Tibial nerve (tissue), 4 donors: ENCODE measurements around the gene DCAF15.

Experiments
- CTCF ChIP-seq, 5 experiments: fragments of 200-600 bp in 3 of 5; fragments of 450-650 bp in 2 of 5; sonication (generic) in 3 of 5; IDR thresholded peaks; one replicate each; pipeline ENCODE4 v1.5.1; 2016 to 2019; ENCODE audit warnings: antibody characterized with exemption in 5 of 5, mild to moderate bottlenecking in 3 of 5, moderate library complexity in 2 of 5
- EP300 ChIP-seq, 2 donors: sonication (generic); formaldehyde crosslinking; IDR thresholded peaks; one replicate each; pipeline ENCODE4 v1.6.1; 2017; ENCODE audit warnings: antibody characterized with exemption in 2 of 2, mild to moderate bottlenecking in 1 of 2

- TF ChIP-seq EP300 (IDR thresholded peaks at IDR 0.05) (no peak), CTCF (IDR thresholded peaks at IDR 0.05) (no peak)
Measured at GRCh38 chr19:13951043-13951442, 1.3 kb upstream of the DCAF15 start.
